ENCODE results near the gene TMEM120B.

The TMEM120B gene

GRCh38 chr12:121806009-121806545 lies 93.5 kb downstream of the TMEM120B start:
- DNase-seq = no peak

GRCh38 chr12:121806546-121807423 lies 94.2 kb downstream of the TMEM120B start:
- DNase-seq = no peak

GRCh38 chr12:121807642-121808347 lies 95.2 kb downstream of the TMEM120B start:
- no peak for DNase-seq

- DNase-seq = no peak
Observed at GRCh38 chr12:121808623-121809022, 96.1 kb downstream of the TMEM120B start.

- DNase-seq = no peak
Observed at GRCh38 chr12:121809712-121810116, 97.2 kb downstream of the TMEM120B start.

GRCh38 chr12:121810234-121810817 lies 97.8 kb downstream of the TMEM120B start:
- no peak for DNase-seq

GRCh38 chr12:121810833-121811433 lies 98.4 kb downstream of the TMEM120B start:
- DNase-seq = no peak

- DNase-seq = peak; percentile 73
Observed at GRCh38 chr12:121811434-121812319, 99.1 kb downstream of the TMEM120B start.

- DNase-seq = no peak
Observed at GRCh38 chr12:121812320-121812871, 99.8 kb downstream of the TMEM120B start.

GRCh38 chr12:121812921-121813896 lies 100.7 kb downstream of the TMEM120B start:
- DNase-seq = no peak

GRCh38 chr12:121813951-121814350 lies 101.4 kb downstream of the TMEM120B start:
- no peak for DNase-seq

- DNase-seq = no peak
Observed at GRCh38 chr12:121814429-121815119, 102.0 kb downstream of the TMEM120B start.

- no peak for DNase-seq
Observed at GRCh38 chr12:121815263-121815662, 102.7 kb downstream of the TMEM120B start.

GRCh38 chr12:121816925-121817647 lies 104.5 kb downstream of the TMEM120B start:
- DNase-seq = no peak

GRCh38 chr12:121817648-121818043 lies 105.1 kb downstream of the TMEM120B start:
- DNase-seq = no peak

- no peak for DNase-seq
Observed at GRCh38 chr12:121819212-121819949, 106.8 kb downstream of the TMEM120B start.

GRCh38 chr12:121820056-121820455 lies 107.5 kb downstream of the TMEM120B start:
- DNase-seq = no peak

GRCh38 chr12:121822393-121823100 lies 110.0 kb downstream of the TMEM120B start:
- no peak for DNase-seq

Data from activated CD8-positive, alpha-beta memory T cell treated with anti-CD3 and anti-CD28 coated beads, Interleukin-2, amount 50 U/mL, for 4 hours (primary cell).